NCI-H2029 treated with DMSO at 0.1 percent for 48 hours (cell line): Measurements from ENCODE around the gene MLLT3.
"Not testable (repeated sequence)": the region's sequence is repeated elsewhere in the genome, so short reads cannot be mapped to it uniquely, and the experiment has no call there.

Experiments
- DNase-seq: peaks from one replicate; lab custom pipeline; 2025; lab: John Stamatoyannopoulos, UW

MLLT3 gene

GRCh38 chr9:20594608-20595007 lies 27.7 kb downstream of the MLLT3 start:
- no peak for DNase-seq

- no peak for DNase-seq
These were observed 28.8 kb downstream of the MLLT3 start for GRCh38 chr9:20593537-20593936.

- DNase-seq: no peak
These were observed 29.2 kb downstream of the MLLT3 start for GRCh38 chr9:20593105-20593504.

- no peak for DNase-seq
These were observed 29.6 kb downstream of the MLLT3 start for GRCh38 chr9:20592673-20593072.

GRCh38 chr9:20591223-20591622 lies 31.1 kb downstream of the MLLT3 start:
- DNase-seq: no peak

- no peak for DNase-seq
These were observed 37.2 kb downstream of the MLLT3 start for GRCh38 chr9:20584968-20585643.

- not testable (repeated sequence) for DNase-seq
These were observed 39.2 kb downstream of the MLLT3 start for GRCh38 chr9:20583088-20583487.

- DNase-seq: no peak
These were observed 40.1 kb downstream of the MLLT3 start for GRCh38 chr9:20582150-20582549.

GRCh38 chr9:20580673-20581072 lies 41.6 kb downstream of the MLLT3 start:
- DNase-seq: no peak

GRCh38 chr9:20579524-20580314 lies 42.6 kb downstream of the MLLT3 start:
- no peak for DNase-seq

GRCh38 chr9:20573023-20573422 lies 49.3 kb downstream of the MLLT3 start:
- DNase-seq: no peak

GRCh38 chr9:20570756-20571155 lies 51.5 kb downstream of the MLLT3 start:
- no peak for DNase-seq

GRCh38 chr9:20570087-20570486 lies 52.2 kb downstream of the MLLT3 start:
- no peak for DNase-seq

- no peak for DNase-seq
These were observed 52.8 kb downstream of the MLLT3 start for GRCh38 chr9:20569525-20569924.

- no peak for DNase-seq
These were observed 53.9 kb downstream of the MLLT3 start for GRCh38 chr9:20568400-20568799.

- DNase-seq: no peak
These were observed 55.9 kb downstream of the MLLT3 start for GRCh38 chr9:20566401-20566800.

GRCh38 chr9:20564650-20565049 lies 57.6 kb downstream of the MLLT3 start:
- DNase-seq: no peak

GRCh38 chr9:20563917-20564316 lies 58.4 kb downstream of the MLLT3 start:
- DNase-seq: no peak

GRCh38 chr9:20562051-20562450 lies 60.2 kb downstream of the MLLT3 start:
- no peak for DNase-seq

- DNase-seq: no peak
These were observed 60.8 kb downstream of the MLLT3 start for GRCh38 chr9:20561531-20561930.

GRCh38 chr9:20559231-20559890 lies 62.9 kb downstream of the MLLT3 start:
- no peak for DNase-seq

GRCh38 chr9:20558566-20559016 lies 63.7 kb downstream of the MLLT3 start:
- DNase-seq: no peak
